ENCODE results near the gene ABCA9.
"Not testable (repeated sequence)": the region's sequence is repeated elsewhere in the genome, so short reads cannot be mapped to it uniquely, and the experiment has no call there.

DNA sequence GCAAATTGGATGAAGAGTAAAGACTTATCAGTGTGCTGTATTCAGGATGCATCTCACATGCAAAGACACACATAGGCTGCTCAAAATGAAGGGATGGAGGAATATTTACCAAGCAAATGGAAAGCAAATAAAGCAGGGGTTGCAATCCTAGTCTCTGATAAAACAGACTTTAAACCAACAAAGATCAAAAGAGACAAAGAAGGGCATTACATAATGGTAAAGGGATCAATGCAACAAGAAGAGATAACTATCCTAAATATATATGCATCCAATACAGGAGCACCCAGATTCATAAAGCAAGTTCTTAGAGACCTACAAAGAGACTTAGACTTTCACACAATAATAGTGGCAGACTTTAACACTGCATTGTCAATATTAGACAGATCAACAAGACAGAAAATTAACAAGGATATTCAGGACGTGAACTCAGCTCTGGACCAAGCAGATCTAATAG, 12.1 kb upstream of the ABCA9 start:
- TF ChIP-seq, protein P1, sequence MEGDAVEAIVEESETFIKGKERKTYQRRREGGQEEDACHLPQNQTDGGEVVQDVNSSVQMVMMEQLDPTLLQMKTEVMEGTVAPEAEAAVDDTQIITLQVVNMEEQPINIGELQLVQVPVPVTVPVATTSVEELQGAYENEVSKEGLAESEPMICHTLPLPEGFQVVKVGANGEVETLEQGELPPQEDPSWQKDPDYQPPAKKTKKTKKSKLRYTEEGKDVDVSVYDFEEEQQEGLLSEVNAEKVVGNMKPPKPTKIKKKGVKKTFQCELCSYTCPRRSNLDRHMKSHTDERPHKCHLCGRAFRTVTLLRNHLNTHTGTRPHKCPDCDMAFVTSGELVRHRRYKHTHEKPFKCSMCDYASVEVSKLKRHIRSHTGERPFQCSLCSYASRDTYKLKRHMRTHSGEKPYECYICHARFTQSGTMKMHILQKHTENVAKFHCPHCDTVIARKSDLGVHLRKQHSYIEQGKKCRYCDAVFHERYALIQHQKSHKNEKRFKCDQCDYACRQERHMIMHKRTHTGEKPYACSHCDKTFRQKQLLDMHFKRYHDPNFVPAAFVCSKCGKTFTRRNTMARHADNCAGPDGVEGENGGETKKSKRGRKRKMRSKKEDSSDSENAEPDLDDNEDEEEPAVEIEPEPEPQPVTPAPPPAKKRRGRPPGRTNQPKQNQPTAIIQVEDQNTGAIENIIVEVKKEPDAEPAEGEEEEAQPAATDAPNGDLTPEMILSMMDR (IDR thresholded peaks at IDR 0.05), result not testable (repeated sequence)
- not testable (repeated sequence) for TF ChIP-seq POLR2AphosphoS5 (IDR thresholded peaks at IDR 0.05); EP300 (IDR thresholded peaks at IDR 0.05; ENCODE audit: low read depth); POLR2A (IDR thresholded peaks at IDR 0.05)

All from transverse colon (tissue), 4 donors.